PC-3 (cell line): ENCODE results near the gene LARP6. TPM values are rescaled to one million over a fixed set of nuclear protein-coding genes. Genes with fewer than 3 reads are reported as not detected.
"Not testable (repeated sequence)": the region's sequence is repeated elsewhere in the genome, so short reads cannot be mapped to it uniquely, and the experiment has no call there.

Source experiments
- ATAC-seq: fragments of 200-7000 bp; cut with Tn5 transposase; 2 replicates; pipeline ENCODE4 v1.9.1; 2020; ENCODE audit warnings: mild to moderate bottlenecking, moderate library complexity
- BruUV-seq: library from RNA; stranded (reverse); fragments of 400-500 nt; replicated peaks from 2 replicates; lab custom pipeline; 2021; lab: Mats Ljungman, UMichigan
- CTCF ChIA-PET: fragments of 300-600 bp; sonication (Branson Sonifier 250); formaldehyde crosslinking; loops from one replicate; lab custom pipeline; 2022; ENCODE audit warnings: antibody characterized with exemption; lab: Charles Lee
- POLR2A ChIA-PET: fragments of 300-600 bp; sonication (Branson Sonifier 250); formaldehyde crosslinking; loops from one replicate; lab custom pipeline; 2022; ENCODE audit warnings: antibody characterized with exemption; ENCODE audit not compliant: unreplicated experiment; lab: Charles Lee
- DNase-seq: peaks from one replicate; pipeline ENCODE4 v3.0.0-alpha.2; 2015
- H2AFZ ChIP-seq: fragments of 300-600 bp; sonication (generic); 2 replicates; pipeline ENCODE4 v1.6.0; 2016; ENCODE audit warnings: antibody characterized with exemption, low read length
- H3F3A ChIP-seq: fragments of 300-600 bp; sonication (generic); one replicate; pipeline ENCODE4 v1.6.0; 2017; ENCODE audit warnings: antibody characterized with exemption, low read length, control low read depth, mild to moderate bottlenecking; ENCODE audit not compliant: unreplicated experiment
- H3K27ac ChIP-seq: fragments of 300-600 bp; sonication (generic); 2 replicates; pipeline ENCODE4 v1.5.1; 2016; ENCODE audit warnings: mild to moderate bottlenecking, low read length
- H3K27me3 ChIP-seq: fragments of 300-600 bp; sonication (generic); 2 replicates; pipeline ENCODE4 v1.6.1; 2016; ENCODE audit warnings: low read length, mixed read lengths
- H3K36me3 ChIP-seq: fragments of 300-600 bp; sonication (generic); 2 replicates; pipeline ENCODE4 v1.6.1; 2016; ENCODE audit warnings: low read depth, mixed run types, low read length, mixed read lengths
- H3K4me1 ChIP-seq: fragments of 300-600 bp; sonication (generic); 2 replicates; pipeline ENCODE4 v1.5.1; 2016; ENCODE audit warnings: low read length; ENCODE audit not compliant: insufficient read depth
- H3K4me2 ChIP-seq: fragments of 300-600 bp; sonication (generic); 2 replicates; pipeline ENCODE4 v1.6.0; 2016; ENCODE audit warnings: low read length
- H3K4me3 ChIP-seq: fragments of 300-600 bp; sonication (generic); 2 replicates; pipeline ENCODE4 v1.5.1; 2016; ENCODE audit warnings: mild to moderate bottlenecking, low read length, mixed read lengths
- H3K79me2 ChIP-seq: fragments of 300-600 bp; sonication (generic); 2 replicates; pipeline ENCODE4 v1.6.1; 2017; ENCODE audit warnings: low read length, mixed read lengths
- H3K9ac ChIP-seq: fragments of 300-600 bp; sonication (generic); 2 replicates; pipeline ENCODE4 v1.6.0; 2016; ENCODE audit warnings: mild to moderate bottlenecking, low read length
- H3K9me2 ChIP-seq: fragments of 300-600 bp; sonication (generic); replicated peaks from 2 replicates; pipeline ENCODE4 v1.6.1; 2016; ENCODE audit warnings: mixed run types, low read length, mixed read lengths
- H3K9me3 ChIP-seq: fragments of 300-600 bp; sonication (generic); 2 replicates; pipeline ENCODE4 v1.6.1; 2016; ENCODE audit warnings: low read length, mixed read lengths
- H4K20me1 ChIP-seq: fragments of 300-600 bp; sonication (generic); 2 replicates; pipeline ENCODE4 v1.6.1; 2016; ENCODE audit warnings: low read length, mixed read lengths
- EZH2 ChIP-seq: fragments of 300-600 bp; sonication (generic); IDR thresholded peaks from one replicate; pipeline ENCODE4 v1.6.1; 2017; ENCODE audit warnings: antibody characterized with exemption, mild to moderate bottlenecking, low read length; ENCODE audit not compliant: unreplicated experiment
- EZH2phosphoT487 ChIP-seq: fragments of 300-600 bp; sonication (generic); IDR thresholded peaks from 2 replicates; pipeline ENCODE4 v1.6.1; 2018; ENCODE audit warnings: mild to moderate bottlenecking, antibody characterized with exemption, low read length, borderline replicate concordance
- intact Hi-C: fragments of 100-400 bp; cut with micrococcal nuclease; formaldehyde crosslinking; loops from 2 replicates; pipeline ENCODE4 v1.9.0; 2023
- total RNA-seq: library from RNA; depleted of rRNA; stranded (reverse); fragments of >200 nt; gene quantifications from 2 replicates; pipeline ENCODE4 v1.2.3, GENCODE V29; 2014
- TF ChIP-seq, protein P1 (sequence below): fragments of 300-600 bp; sonication (generic); conservative IDR thresholded peaks from 2 replicates; pipeline ENCODE4 v1.5.1; 2017; ENCODE audit warnings: antibody characterized with exemption, low read depth, mild to moderate bottlenecking, low read length

Gene LARP6
- total RNA-seq, 1 experiment from 2014 or later = 133 TPM

DNA sequence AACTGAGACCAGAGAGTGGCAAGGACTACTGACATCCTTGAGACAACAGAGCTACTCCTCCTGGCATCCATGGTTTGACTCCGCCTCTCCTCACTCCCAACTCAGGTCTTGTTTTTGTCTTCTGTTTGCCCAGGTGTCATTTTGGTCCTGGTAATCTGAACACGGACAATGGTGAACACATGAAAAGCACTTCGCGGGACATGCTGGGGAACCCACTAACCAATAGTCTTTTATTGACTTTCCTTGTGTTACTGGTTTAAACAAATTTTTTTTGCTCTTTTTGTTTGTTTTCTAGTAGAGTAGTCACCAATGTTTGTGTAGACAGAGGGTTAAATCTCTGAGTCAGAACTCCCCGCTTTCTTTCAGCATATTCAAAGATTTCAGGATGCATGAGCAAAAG is 38.4 kb downstream of the LARP6 start:
- POLR2A ChIA-PET = interaction anchor here (0.5 to 0.6 kb wide), 3 partner anchors 18 to 1407 kb away, joined by 5 to 8 read pairs (median 8); no protein-coding TSS in a partner anchor
- BruUV-seq = no TSS peak
- Histone ChIP-seq H3K9me3 (no peaks in the 10 kb centered on the region), H3F3A (no peaks in the 10 kb centered on the region), H3K4me2 (peak overlapping the region; percentile 53), H3K9ac (no peak overlapping the region), H3K4me3 (no peak overlapping the region; the same call in 1 of the 2 replicates), H3K9me2 (no peaks in the 10 kb centered on the region), H3K79me2 (no peaks in the 10 kb centered on the region), H2AFZ (peak overlapping the region; percentile 13), H3K36me3 (no peaks in the 10 kb centered on the region), H4K20me1 (no peaks in the 10 kb centered on the region), H3K4me1 (peaks cover 55% of the 10 kb centered on the region), H3K27me3 (no peaks in the 10 kb centered on the region), H3K27ac (peak overlapping the region; percentile 70)
- ATAC-seq (peak; percentile 64), DNase-seq (peak; percentile 92)
- intact Hi-C loops = no loop called here
- TF ChIP-seq, protein P1, sequence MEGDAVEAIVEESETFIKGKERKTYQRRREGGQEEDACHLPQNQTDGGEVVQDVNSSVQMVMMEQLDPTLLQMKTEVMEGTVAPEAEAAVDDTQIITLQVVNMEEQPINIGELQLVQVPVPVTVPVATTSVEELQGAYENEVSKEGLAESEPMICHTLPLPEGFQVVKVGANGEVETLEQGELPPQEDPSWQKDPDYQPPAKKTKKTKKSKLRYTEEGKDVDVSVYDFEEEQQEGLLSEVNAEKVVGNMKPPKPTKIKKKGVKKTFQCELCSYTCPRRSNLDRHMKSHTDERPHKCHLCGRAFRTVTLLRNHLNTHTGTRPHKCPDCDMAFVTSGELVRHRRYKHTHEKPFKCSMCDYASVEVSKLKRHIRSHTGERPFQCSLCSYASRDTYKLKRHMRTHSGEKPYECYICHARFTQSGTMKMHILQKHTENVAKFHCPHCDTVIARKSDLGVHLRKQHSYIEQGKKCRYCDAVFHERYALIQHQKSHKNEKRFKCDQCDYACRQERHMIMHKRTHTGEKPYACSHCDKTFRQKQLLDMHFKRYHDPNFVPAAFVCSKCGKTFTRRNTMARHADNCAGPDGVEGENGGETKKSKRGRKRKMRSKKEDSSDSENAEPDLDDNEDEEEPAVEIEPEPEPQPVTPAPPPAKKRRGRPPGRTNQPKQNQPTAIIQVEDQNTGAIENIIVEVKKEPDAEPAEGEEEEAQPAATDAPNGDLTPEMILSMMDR = no peak
- TF ChIP-seq EZH2 (no peak), EZH2phosphoT487 (no peak)
- CTCF ChIA-PET = no interaction called here

DNA sequence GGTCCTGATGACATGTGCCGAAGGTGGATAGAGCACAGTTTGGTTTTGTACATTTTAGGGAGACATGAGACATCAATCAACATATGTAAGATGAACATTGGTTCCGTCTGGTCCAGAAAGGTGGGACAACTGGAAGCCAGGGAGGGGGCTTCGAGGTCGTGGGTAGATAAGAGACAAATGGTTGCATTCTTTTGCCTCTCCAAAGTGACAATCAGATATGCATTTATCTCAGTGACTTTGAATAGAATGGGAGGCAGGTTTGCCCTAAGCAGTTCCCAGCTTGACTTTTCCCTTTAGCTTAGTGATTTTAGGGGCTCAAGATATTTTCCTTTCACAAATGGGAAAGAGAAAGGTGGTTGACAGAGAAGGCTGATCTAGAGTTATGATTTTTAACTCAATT is 38.9 kb downstream of the LARP6 start:
- CTCF ChIA-PET, H3K27me3 ChIP-seq, DNase-seq, BruUV-seq, ATAC-seq, H3K9me3 ChIP-seq, H4K20me1 ChIP-seq, H3K4me3 ChIP-seq, H3F3A ChIP-seq, H3K36me3 ChIP-seq, intact Hi-C loops, H3K9ac ChIP-seq, H3K79me2 ChIP-seq, H3K9me2 ChIP-seq: not testable (repeated sequence)
- H3K4me2 ChIP-seq = peak overlapping the region; percentile 53
- peak overlapping the region; percentile 70 for H3K27ac ChIP-seq
- POLR2A ChIA-PET = interaction anchor here (0.5 to 0.6 kb wide), 2 partner anchors 19 to 1408 kb away, joined by 5 to 8 read pairs; no protein-coding TSS in a partner anchor
- peaks cover 55% of the 10 kb centered on the region for H3K4me1 ChIP-seq
- peak overlapping the region; percentile 13; the same call in 1 of the 2 replicates for H2AFZ ChIP-seq

DNA sequence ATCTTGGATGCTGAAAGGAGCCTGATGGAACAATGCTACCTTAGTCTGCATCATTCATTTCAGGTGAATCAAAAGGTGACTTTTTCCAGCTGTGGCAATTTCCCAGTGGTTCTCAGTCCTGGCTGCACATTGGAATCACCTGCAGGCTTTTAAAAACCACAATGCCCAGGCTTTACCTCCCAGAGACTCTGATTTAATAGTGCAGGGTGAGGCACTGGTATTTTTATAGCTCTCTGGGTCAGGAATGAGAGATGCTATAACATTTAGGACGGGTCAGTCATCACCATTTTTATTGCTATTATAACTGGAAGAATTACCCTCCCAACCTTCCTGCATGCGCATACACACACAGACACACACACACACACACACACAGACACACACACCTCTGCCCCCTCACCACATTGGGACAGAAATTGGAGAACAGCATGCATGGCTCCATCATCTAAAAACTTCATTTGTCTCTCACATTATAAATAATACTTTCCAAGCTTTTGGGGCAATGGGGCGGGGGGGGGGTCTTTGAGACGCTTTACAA is 41.1 kb downstream of the LARP6 start:
- no peaks in the 10 kb centered on the region for H4K20me1 ChIP-seq
- ChIA-PET CTCF (interaction anchor here (0.6 to 1.8 kb wide), 5 partner anchors 18 to 379 kb away, joined by 3 to 13 read pairs (median 4); partner anchors contain the start of gene UACA), POLR2A (interaction anchor here (0.5 to 0.6 kb wide), 2 partner anchors 74 to 133 kb away, joined by 4 to 7 read pairs; no protein-coding TSS in a partner anchor)
- peak overlapping the region; percentile 80 for H3K4me2 ChIP-seq
- H3K4me1 ChIP-seq = peaks cover 55% of the 10 kb centered on the region
- no peaks in the 10 kb centered on the region for H3K9me2 ChIP-seq
- DNase-seq (peak; percentile 93), ATAC-seq (peak; percentile 78)
- H3F3A ChIP-seq = no peaks in the 10 kb centered on the region
- H3K9ac ChIP-seq = no peak overlapping the region
- H3K36me3 ChIP-seq = no peaks in the 10 kb centered on the region
- peak overlapping the region; percentile 62 for H3K27ac ChIP-seq
- no peaks in the 10 kb centered on the region for H3K79me2 ChIP-seq
- H3K27me3 ChIP-seq = no peaks in the 10 kb centered on the region
- TF ChIP-seq EZH2 (no peak), EZH2phosphoT487 (no peak)
- TF ChIP-seq, protein P1 = no peak
- no peak overlapping the region for H2AFZ ChIP-seq
- BruUV-seq = no TSS peak
- intact Hi-C loops = loop anchor here (2.0 to 5.0 kb wide), 3 partner anchors 36 to 126 kb away; partner anchors contain the start of gene UACA
- H3K4me3 ChIP-seq = no peak overlapping the region
- no peaks in the 10 kb centered on the region for H3K9me3 ChIP-seq
